Measurements from ENCODE around the gene PHB1. TPM values are rescaled to one million over a fixed set of nuclear protein-coding genes. Genes with fewer than 3 reads are reported as not detected.

The PHB1 gene
- total RNA-seq, 1 experiment from 2014 or later, result 325 TPM

DNA sequence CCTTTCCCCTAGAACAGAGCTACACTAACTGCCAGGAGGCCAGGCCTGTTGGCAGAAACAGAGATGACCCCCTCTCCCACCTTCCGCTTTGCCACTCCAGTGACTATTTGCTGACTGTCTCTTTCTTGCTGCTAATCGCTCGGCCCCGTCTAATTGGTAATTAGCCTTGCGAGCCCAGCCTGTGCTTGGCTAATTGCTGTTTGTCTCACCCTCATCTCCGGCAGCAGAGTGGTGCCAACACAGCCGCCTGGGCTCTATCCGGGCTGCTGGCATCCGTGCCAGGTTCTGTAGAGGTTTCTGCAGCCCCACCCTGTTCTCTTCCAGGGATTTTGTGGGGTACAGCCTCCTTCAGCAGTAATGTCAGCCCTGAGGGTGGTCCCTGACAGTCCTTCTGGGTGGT, 27.4 kb upstream of the PHB1 start:
- Histone ChIP-seq H3K18ac (ENCODE audit: insufficient read length, low read depth, low read length) (no peak overlapping the region), H3T11ph (ENCODE audit: low read length) (no peak overlapping the region), H2BK120ac (ENCODE audit: low read depth, low read length, poor library complexity, severe bottlenecking) (no peak overlapping the region), H2BK15ac (ENCODE audit: low read depth, low read length) (no peak overlapping the region), H3K79me2 (ENCODE audit: insufficient read depth, low read length) (no peaks in the 10 kb centered on the region), H4K20me1 (ENCODE audit: control insufficient read depth, insufficient read depth, insufficient read length) (no peaks in the 10 kb centered on the region), H4K8ac (replicated peaks; ENCODE audit: insufficient read length, low read depth, low read length) (no peak overlapping the region), H2AFZ (ENCODE audit: low read length) (no peak overlapping the region), H3K9ac (ENCODE audit: extremely low read depth, insufficient read length, low read length) (no peak overlapping the region), H3K14ac (ENCODE audit: insufficient read depth, low read length) (no peak overlapping the region), H2AK5ac (ENCODE audit: insufficient read length, low read length) (no peak overlapping the region), H2BK12ac (ENCODE audit: insufficient read length, low read depth, low read length) (no peak overlapping the region), H3K23ac (ENCODE audit: insufficient read length, low read depth, low read length) (no peak overlapping the region), H3K27me3 (ENCODE audit: insufficient read depth, low read length) (no peaks in the 10 kb centered on the region), H3K4ac (ENCODE audit: low read depth, low read length) (no peak overlapping the region), H3K79me1 (ENCODE audit: insufficient read depth, low read depth, low read length, poor library complexity, severe bottlenecking) (no peaks in the 10 kb centered on the region), H3K27ac (ENCODE audit: insufficient read length, low read depth, low read length) (no peak overlapping the region), H2BK20ac (ENCODE audit: low read depth, low read length, poor library complexity, severe bottlenecking) (no peak overlapping the region), H4K91ac (ENCODE audit: insufficient read length, low read depth, low read length) (no peak overlapping the region), H3K4me1 (ENCODE audit: insufficient read depth, low read length) (peaks cover 2% of the 10 kb centered on the region; the same call in 1 of the 2 replicates), H3K23me2 (ENCODE audit: insufficient read length, low read depth, low read length, poor library complexity, severe bottlenecking) (peaks cover 8% of the 10 kb centered on the region), H4K5ac (ENCODE audit: insufficient read length, low read depth, low read length) (no peak overlapping the region), H3K9me3 (ENCODE audit: control insufficient read depth, low read depth, low read length) (no peaks in the 10 kb centered on the region), H3K4me2 (ENCODE audit: insufficient read depth, insufficient read length, low read length) (no peak overlapping the region), H3K56ac (ENCODE audit: insufficient read length, low read depth, low read length) (no peak overlapping the region), H2BK5ac (ENCODE audit: insufficient read length, low read length) (no peak overlapping the region)
- TF ChIP-seq, protein P1, sequence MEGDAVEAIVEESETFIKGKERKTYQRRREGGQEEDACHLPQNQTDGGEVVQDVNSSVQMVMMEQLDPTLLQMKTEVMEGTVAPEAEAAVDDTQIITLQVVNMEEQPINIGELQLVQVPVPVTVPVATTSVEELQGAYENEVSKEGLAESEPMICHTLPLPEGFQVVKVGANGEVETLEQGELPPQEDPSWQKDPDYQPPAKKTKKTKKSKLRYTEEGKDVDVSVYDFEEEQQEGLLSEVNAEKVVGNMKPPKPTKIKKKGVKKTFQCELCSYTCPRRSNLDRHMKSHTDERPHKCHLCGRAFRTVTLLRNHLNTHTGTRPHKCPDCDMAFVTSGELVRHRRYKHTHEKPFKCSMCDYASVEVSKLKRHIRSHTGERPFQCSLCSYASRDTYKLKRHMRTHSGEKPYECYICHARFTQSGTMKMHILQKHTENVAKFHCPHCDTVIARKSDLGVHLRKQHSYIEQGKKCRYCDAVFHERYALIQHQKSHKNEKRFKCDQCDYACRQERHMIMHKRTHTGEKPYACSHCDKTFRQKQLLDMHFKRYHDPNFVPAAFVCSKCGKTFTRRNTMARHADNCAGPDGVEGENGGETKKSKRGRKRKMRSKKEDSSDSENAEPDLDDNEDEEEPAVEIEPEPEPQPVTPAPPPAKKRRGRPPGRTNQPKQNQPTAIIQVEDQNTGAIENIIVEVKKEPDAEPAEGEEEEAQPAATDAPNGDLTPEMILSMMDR (conservative IDR thresholded peaks at IDR 0.05), result no peak
- DNase-seq, result no peak
- no peaks in the 10 kb centered on the region; a peak in 1 of 7 replicates for H3K36me3 Mint-ChIP-seq (ENCODE audit: insufficient read depth in 1 of 3, low read depth in 3 of 3)
- peaks cover 33 to 40% of the 10 kb centered on the region in 2 experiments for H3K4me1 Mint-ChIP-seq
- peaks cover 62% of the 10 kb centered on the region for H3K27me3 Mint-ChIP-seq (ENCODE audit: low read depth)
- no CpG with 5 or more reads among the region's 9 CpGs for WGBS (ENCODE audit: extremely low coverage, insufficient read length, low lambda C conversion rate)
- no peak overlapping the region for H3K4me3 Mint-ChIP-seq
- H3K9me3 Mint-ChIP-seq, result peaks cover 0 to 4% of the 10 kb centered on the region in 2 experiments; a peak in 1 of 5 replicates
- H3K27ac Mint-ChIP-seq, result no peak overlapping the region

Data from H9 (cell line).